ENCODE data around the gene CCDC192.

Gene CCDC192

DNA sequence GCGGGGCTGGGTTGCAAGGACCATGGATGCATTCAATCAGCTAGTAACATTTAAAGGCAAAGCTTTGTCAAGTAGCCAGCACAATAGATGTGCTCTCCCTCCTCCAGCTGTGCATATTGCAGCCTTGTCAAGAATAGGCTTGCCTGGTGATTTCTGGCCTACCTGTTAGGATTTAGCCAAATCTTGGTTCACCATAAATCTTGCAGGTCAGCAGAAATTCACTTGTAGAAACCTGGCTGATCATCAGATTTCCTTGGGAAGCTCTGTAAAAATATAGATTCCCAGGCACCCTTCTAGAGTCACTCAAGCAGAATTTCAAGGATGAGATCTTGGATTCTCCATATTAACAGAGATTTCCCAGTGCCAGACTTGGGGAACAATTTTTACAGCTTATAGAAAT, 228.2 kb downstream of the CCDC192 start:
- no peak for FAIRE-seq

- no peak for FAIRE-seq
Measured at GRCh38 chr5:127933348-127933747, 230.2 kb downstream of the CCDC192 start.

DNA sequence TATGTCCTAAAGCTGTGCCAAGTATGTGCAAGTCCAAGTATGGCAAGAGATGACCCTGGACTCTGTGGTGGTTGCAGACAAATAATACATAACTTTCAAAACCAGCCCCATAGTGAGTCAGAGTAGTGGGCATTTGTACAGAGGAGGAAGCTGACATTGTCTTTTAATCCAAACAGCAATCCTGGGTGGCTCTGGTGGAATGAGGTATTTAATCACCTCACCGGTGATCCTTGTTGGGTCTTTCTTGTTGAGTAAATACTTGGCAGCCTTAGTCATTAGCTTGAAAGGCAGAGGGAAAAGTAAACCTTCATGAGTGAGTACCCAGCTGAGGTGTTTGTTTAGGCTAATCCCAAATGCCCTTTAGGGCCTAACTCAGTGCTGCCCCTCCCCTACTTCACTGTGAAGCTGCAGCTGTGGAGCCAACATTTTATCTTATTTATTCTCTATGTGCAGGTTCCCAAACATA, 231.6 kb downstream of the CCDC192 start:
- FAIRE-seq = no peak

DNA sequence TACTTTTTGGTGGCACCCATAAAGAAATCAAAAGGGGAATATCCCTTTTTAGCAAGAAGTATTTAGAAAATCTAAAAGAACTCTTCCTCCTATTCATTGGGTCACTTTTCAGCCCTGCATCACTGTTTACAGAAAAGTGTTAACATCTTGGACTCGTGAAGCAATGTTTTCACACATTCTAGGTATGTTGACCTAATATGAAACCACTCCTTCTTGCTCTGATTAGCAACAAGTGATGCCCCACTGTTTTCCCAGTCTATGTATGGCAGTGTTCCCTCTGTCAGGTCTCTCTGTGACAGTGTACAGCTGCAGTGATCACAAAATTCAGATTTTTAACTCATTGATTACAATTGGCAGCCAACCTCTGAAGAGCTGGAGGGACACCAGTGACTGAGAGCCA, 232.2 kb downstream of the CCDC192 start:
- no peak for FAIRE-seq

GRCh38 chr5:127936439-127936972, 233.3 kb downstream of the CCDC192 start:
- FAIRE-seq = no peak

GRCh38 chr5:127938746-127939145, 235.6 kb downstream of the CCDC192 start:
- no peak for FAIRE-seq

- no peak for FAIRE-seq
Measured at GRCh38 chr5:127940854-127941253, 237.7 kb downstream of the CCDC192 start.

GRCh38 chr5:127941646-127942045, 238.5 kb downstream of the CCDC192 start:
- FAIRE-seq = no peak

GRCh38 chr5:127942246-127943060, 239.3 kb downstream of the CCDC192 start:
- FAIRE-seq = no peak

GRCh38 chr5:127943061-127943371, 239.8 kb downstream of the CCDC192 start:
- FAIRE-seq = no peak

- no peak for FAIRE-seq
Measured at GRCh38 chr5:127944125-127944524, 240.9 kb downstream of the CCDC192 start.

GRCh38 chr5:127947941-127948340, 244.8 kb downstream of the CCDC192 start:
- FAIRE-seq = no peak

DNA sequence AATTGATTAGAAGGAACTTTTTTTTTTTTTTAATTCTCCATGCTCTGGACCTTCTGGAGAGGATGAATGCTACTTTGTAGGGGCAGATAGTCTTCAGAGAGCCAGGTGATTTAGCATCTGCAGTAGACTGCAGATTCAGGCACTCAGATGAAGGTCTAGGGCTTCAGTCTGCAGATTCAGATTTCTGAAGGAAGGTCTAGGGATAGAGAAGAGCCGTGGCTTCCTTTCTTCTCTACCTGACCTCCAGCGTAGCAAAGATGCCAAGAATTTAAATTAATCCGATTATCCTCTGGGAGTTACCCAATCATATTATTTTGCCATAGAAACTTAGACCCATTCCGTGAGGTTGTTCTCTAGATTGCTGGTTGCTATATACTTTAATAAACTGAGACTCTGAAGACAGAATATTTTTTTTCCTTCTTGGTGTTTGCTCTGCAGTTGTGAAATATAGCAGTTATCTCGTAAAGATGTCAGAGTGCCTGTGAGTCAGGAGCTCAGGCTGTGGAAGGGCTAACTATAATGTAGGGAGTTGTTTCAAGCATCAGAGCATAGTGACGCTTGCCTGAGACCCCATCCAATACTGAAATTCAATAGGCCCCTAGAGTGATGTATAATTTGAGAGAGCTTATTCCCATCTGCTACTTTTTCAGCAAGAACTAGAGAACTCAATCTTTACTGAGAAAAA, 247.7 kb downstream of the CCDC192 start:
- FAIRE-seq = no peak

DNA sequence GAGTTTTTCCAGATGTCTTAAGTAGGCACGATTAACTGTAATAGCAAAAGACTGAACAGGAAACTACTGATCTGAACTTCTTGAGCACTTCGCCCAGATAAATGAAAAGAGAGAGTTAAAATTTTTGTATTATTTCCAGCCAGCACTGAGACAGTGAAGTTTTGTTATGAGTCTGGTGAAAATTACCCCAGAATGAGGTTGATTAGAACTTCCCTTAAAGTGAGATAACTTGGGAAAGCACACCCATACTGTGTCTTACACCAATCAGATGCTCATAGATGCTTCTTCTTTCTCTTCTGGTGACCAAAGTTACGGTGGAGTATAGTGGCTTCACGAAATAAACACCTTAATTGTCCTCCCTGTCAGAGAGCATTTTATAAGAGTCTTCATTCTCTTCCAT, 248.6 kb downstream of the CCDC192 start:
- no peak for FAIRE-seq

DNA sequence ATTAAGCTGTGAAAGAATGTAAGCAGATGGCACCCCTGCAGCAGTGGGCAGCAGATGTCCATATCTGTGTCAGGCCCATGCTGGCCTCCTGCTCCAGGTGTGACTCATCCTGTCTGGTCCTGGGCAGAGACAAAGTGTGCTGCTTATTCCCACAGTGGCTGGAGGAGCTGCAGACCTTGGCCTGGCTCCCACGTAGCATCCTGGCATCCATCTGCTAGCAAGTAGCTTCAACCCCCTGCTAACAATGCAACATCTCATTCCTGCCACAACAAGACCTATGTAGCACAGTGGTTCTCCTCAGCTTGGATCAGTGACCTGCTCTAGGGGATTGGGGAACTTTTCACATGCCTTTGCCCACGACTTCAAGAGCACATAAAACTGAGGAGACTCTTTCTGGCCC, 254.0 kb downstream of the CCDC192 start:
- FAIRE-seq = no peak

DNA sequence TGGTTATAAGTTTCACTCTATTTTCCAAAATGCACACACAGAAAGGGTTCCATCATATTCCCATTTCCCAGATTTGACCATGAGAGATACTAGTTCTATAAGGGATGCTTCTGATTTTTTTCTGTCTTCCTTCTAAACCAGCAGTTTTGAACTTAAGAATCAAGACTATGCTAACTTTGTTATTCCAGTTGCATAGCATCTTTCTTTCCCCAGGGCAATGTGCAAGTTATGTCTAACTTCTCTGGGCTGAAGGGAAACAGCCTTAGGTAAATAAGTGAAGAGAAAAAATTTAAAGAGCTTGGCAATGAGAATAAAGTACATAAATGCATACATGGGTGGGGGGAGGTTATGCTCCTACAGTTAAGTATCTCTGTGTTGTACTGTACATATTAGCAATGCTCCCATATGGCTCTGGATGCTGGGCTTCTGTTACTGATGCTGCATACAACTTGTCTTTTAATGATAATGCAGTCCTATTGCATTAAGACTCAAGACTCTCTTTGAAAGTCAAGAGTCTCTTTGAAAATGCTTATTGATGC, 254.6 kb downstream of the CCDC192 start:
- FAIRE-seq = no peak

- no peak for FAIRE-seq
Measured at GRCh38 chr5:127958421-127959011, 255.3 kb downstream of the CCDC192 start.

DNA sequence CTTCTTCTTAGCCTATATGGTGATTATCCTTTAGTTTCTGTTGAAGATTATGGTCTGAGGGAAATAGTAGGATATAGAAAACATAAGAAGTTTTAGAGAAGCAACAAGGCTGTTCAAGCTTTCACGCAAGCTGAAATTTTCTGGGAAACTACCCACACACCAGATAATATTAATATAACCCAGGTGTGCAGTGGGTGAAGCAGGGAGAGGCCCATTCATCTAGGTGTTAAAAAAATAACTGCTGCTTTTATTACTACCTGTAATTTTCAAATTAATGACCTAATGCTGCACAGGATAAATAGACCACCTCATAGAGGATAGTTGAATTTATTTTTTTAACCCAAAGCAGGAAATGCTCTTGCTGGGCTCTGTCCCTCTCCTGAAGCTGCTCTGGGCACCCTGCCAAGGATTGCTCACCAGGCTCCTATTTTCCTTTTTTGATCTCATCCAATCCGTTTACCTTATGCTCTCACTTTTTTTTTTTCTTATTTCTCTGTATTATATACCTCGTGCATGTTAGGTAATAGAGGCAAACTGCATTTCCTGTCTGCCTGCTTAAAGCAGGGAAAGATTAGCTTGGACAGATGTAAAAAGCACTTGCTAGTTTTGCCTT, 256.1 kb downstream of the CCDC192 start:
- no peak for FAIRE-seq

GRCh38 chr5:127960270-127960691, 257.1 kb downstream of the CCDC192 start:
- no peak for FAIRE-seq

- FAIRE-seq = no peak
Measured at GRCh38 chr5:127961006-127961762, 258.0 kb downstream of the CCDC192 start.

- FAIRE-seq = no peak
Measured at GRCh38 chr5:127961763-127962145, 258.6 kb downstream of the CCDC192 start.

DNA sequence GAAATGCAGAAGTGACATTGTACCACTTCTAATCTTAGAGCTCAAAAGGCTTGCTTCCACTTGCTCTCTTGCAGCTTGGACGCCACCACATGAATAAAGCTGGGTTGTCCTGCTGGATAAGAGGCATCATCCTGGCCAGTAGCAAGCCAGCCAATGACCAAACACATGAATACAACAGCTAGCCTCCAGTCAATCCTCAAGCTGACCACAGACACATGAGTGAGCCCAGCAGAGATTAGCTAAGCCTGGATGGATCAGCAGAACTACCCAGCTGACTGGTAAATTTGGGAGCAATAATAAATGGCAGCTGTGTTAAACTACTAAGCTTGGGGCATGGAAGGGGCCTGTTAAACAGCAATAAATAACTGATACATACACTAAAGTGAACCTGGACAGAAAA, 259.3 kb downstream of the CCDC192 start:
- no peak for FAIRE-seq

All from G401.6 (cell line).